Activated CD4-positive, alpha-beta T cell treated with anti-CD3 and anti-CD28 coated beads, Interleukin-2, amount 10 ng/mL, durations not matched to agents 24 days and 14 days (primary cell): ENCODE data around the gene NACC1. TPM values are rescaled to one million over a fixed set of nuclear protein-coding genes. Genes with fewer than 3 reads are reported as not detected.
"Not testable (repeated sequence)": the region's sequence is repeated elsewhere in the genome, so short reads cannot be mapped to it uniquely, and the experiment has no call there.

ENCODE experiments used
- DNase-seq: peaks from one replicate; pipeline ENCODE4 v3.0.0; 2022
- H3K27ac Mint-ChIP-seq: one replicate; pipeline ENCODE4 v1.8.0; 2022; ENCODE audit warnings: mild to moderate bottlenecking, mixed read lengths
- H3K27me3 Mint-ChIP-seq: one replicate; pipeline ENCODE4 v1.8.0; 2022; ENCODE audit warnings: mixed read lengths
- H3K36me3 Mint-ChIP-seq: one replicate; pipeline ENCODE4 v1.8.0; 2022; ENCODE audit warnings: low read depth, mild to moderate bottlenecking, mixed read lengths
- H3K4me1 Mint-ChIP-seq: one replicate; pipeline ENCODE4 v1.8.0; 2021; ENCODE audit warnings: mixed read lengths
- H3K4me3 Mint-ChIP-seq: one replicate; pipeline ENCODE4 v1.8.0; 2022; ENCODE audit warnings: mild to moderate bottlenecking, moderate library complexity, mixed read lengths
- H3K9me3 Mint-ChIP-seq: one replicate; pipeline ENCODE4 v1.8.0; 2021; ENCODE audit warnings: mixed read lengths
- intact Hi-C: fragments of 100-400 bp; cut with micrococcal nuclease; formaldehyde crosslinking; loops from one replicate; pipeline ENCODE4 v1.15.1; 2023
- total RNA-seq: library from RNA; stranded (reverse); gene quantifications from 2 replicates; pipeline ENCODE4 v1.2.3, GENCODE V29; 2022

The NACC1 gene
- total RNA-seq, 1 donor from 2014 or later: 121 TPM

DNA sequence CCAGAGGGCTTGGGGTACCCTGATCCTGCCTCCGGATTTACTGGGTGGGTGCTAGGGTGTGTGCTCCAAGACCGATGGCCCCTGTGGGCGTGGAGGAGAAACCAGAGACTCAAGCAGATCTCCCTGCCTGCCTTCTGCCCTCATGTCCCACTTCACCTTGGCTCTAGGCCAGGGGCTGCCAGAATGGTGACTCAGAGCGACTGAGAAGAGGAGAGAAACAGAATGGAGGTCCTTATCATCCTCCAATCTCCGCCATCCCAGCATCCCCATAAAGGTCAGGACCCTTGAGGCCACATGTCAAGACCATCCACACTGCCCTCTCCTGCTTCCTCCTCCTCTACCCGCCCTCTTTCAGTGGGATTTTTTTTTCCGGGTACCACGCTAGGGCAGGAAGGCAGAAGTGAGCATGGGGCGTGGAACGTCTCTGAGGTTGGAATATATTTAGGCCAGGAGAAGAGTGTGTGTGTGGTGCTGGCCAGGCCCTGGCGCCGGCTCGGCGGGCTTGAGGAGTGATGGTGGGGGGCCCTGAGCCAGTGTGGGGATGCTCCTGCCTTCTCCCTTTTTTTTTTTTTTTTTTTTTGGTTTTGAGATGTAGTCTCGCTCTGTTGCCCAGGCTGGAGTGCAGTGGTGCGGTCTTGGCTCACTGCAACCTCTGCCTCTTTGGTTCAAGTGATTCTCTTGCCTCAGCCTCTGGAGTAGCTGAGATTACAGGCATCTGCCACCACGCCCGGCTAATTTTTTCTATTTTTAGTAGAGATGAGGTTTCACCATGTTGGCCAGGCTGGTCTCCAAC is 54.5 kb downstream of the NACC1 start:
- H3K27me3 Mint-ChIP-seq: no peaks in the 10 kb centered on the region
- peaks cover 8% of the 10 kb centered on the region for H3K36me3 Mint-ChIP-seq
- DNase-seq: peak; percentile 85
- peak overlapping the region; percentile 97 for H3K27ac Mint-ChIP-seq
- peaks cover 44% of the 10 kb centered on the region for H3K4me1 Mint-ChIP-seq
- intact Hi-C loops: no loop called here
- H3K9me3 Mint-ChIP-seq: no peaks in the 10 kb centered on the region
- H3K4me3 Mint-ChIP-seq: peak overlapping the region; percentile 88

DNA sequence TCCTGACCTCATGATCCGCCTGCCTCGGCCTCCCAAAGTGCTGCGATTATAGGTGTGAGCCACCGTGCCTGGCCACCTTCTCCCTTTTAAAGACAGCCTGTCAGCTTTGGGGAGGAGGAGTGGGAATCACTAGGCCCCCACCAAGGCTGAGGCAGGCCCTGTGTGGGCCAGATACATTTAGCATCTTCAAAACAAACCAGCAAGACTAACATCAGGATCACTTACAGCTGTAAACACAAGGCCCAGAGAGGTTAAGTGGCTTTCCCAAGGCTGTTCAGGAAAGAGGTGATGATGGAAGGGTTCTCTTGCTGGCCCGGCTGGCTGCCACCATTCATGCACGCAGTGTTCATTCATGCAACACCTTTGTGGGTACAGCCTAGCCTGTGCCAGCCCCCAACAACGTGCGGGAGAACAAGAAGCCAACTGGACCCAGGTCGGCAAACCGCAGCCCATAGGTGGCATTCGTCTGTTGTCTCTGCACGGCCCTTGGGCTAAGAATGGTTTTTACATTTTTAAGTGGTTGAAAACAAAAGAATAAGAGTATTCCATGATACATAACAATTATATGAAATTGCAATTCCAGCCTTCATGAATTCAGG is 55.2 kb downstream of the NACC1 start:
- Mint-ChIP-seq H3K27ac (peak overlapping the region; percentile 97), H3K4me3 (peak overlapping the region; percentile 88), H3K36me3 (peaks cover 6% of the 10 kb centered on the region), H3K9me3 (no peaks in the 10 kb centered on the region), H3K27me3 (no peaks in the 10 kb centered on the region), H3K4me1 (peaks cover 40% of the 10 kb centered on the region)
- intact Hi-C loops: no loop called here
- DNase-seq: peak; percentile 57

DNA sequence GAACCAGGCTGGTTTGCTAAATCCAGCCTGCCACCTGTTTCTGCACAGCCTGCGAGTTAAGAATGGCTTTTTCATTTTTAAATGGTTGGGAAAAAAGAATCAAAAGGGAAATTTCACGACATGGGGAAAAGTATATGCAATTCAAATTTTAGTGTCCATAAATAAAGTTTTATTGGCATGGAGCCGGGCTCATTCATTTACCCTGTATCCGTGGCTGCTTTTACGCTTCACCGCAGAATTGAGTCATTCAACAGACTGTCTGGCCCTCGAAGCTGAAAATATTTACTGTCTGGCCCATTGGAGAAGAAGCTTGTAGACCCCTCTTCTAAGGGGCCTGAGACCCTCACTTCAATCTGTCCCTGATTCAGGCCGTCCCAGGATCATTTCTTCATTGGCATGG is 58.3 kb downstream of the NACC1 start:
- Mint-ChIP-seq H3K4me3 (no peak overlapping the region), H3K9me3 (no peaks in the 10 kb centered on the region)
- intact Hi-C loops: no loop called here

DNA sequence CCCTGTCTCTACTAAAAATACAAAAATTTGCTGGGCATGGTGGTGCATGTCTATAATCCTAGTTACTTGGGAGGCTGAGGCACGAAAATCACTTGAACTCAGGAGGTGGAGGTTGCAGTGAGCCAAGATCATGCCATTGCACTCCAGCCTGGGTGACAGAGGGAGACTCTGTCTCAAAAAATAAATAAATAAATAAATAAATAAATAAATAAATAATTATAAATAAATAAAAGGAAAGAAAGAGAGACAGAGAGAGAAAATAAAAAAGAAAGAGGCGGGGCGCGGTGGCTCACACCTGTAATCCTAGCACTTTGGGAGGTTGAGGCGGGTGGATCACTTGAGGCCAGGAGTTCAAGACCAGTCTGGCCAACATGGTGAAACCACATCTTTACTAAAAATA is 59.5 kb downstream of the NACC1 start:
- H3K4me3 Mint-ChIP-seq, DNase-seq, H3K27me3 Mint-ChIP-seq, H3K9me3 Mint-ChIP-seq, intact Hi-C loops, H3K27ac Mint-ChIP-seq, H3K36me3 Mint-ChIP-seq: not testable (repeated sequence)
- peaks cover 25% of the 10 kb centered on the region for H3K4me1 Mint-ChIP-seq

More for the DNA sequence above, 58.3 kb downstream of the NACC1 start:
- Mint-ChIP-seq H3K36me3 (peaks cover 6% of the 10 kb centered on the region), H3K27me3 (no peaks in the 10 kb centered on the region), H3K27ac (no peak overlapping the region), H3K4me1 (peaks cover 28% of the 10 kb centered on the region)
- no peak for DNase-seq

DNA sequence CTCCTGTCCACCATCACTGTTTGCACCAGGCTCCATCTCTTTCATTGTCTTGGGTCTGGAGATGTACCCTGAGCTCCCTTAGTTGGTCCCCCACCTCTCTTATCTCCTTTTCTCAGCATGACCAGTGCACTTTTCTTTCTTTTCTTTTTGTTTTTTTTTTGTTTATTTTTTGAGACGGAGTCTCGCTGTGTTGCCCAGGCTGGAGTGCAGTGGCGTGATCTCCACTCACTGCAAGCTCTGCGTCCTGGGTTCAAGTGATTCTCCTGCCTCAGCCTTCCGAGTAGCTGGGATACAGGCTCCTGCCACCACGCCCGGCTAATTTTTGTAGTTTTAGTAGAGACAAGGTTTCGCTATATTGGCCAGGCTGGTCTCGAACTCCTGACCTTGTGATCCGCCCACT is 60.2 kb downstream of the NACC1 start:
- H3K9me3 Mint-ChIP-seq, H3K36me3 Mint-ChIP-seq, H3K27ac Mint-ChIP-seq, DNase-seq, intact Hi-C loops, H3K4me3 Mint-ChIP-seq, H3K27me3 Mint-ChIP-seq: not testable (repeated sequence)
- H3K4me1 Mint-ChIP-seq: peaks cover 18% of the 10 kb centered on the region

DNA sequence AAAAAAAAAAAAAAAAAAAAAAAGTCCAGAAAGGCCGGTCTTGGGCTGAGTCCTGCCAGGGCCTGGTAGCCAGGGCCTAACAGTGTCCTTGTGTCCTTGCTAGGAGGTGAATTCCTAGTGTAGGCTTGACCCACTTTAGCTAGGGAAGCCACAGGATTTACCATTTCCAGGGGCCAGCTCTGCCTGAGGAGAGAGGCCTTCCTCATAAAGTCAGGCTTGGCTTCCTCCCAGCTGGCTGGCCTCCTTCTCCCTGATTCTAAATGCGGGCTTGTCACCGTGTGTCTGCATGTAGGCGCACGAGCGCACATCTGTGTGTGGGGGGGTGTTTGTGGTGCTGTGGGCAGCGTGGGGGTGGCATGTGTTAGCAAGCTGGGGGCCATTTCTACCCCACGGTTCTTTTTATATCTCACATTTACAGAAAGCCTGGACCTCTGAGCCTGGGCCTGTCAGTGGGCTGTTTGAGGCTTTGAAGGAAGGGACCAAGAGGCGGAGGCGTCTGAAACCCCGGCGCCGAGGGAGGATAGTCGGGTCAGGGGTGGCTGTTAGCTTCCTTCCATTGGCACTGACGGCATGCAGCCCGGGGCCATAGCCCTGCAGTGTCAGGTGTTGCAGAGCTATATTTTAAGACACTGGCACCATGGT is 63.8 kb downstream of the NACC1 start:
- Mint-ChIP-seq H3K27me3 (no peaks in the 10 kb centered on the region), H3K27ac (peak overlapping the region; percentile 73), H3K4me3 (peak overlapping the region; percentile 39), H3K4me1 (peaks cover 19% of the 10 kb centered on the region), H3K36me3 (no peaks in the 10 kb centered on the region), H3K9me3 (no peaks in the 10 kb centered on the region)
- DNase-seq: no peak
- intact Hi-C loops: no loop called here

DNA sequence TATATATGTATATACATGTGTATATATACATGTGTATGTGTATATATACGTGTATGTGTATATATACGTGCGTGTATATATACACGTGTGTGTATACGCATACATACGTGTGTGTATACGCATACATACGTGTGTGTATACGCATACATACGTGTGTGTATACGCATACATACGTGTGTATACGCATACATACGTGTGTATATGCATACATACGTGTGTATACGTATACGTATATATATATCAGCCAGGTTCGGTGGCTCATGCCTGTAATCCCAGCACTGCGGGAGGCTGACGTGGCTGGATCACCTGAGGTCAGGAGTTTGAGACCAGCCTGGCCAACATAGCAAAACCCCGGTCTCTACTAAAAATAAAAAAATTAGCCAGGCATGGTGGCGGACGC is 66.9 kb downstream of the NACC1 start:
- intact Hi-C loops, H3K36me3 Mint-ChIP-seq, H3K27ac Mint-ChIP-seq, H3K9me3 Mint-ChIP-seq, H3K27me3 Mint-ChIP-seq, DNase-seq, H3K4me3 Mint-ChIP-seq: not testable (repeated sequence)
- H3K4me1 Mint-ChIP-seq: peaks cover 29% of the 10 kb centered on the region

DNA sequence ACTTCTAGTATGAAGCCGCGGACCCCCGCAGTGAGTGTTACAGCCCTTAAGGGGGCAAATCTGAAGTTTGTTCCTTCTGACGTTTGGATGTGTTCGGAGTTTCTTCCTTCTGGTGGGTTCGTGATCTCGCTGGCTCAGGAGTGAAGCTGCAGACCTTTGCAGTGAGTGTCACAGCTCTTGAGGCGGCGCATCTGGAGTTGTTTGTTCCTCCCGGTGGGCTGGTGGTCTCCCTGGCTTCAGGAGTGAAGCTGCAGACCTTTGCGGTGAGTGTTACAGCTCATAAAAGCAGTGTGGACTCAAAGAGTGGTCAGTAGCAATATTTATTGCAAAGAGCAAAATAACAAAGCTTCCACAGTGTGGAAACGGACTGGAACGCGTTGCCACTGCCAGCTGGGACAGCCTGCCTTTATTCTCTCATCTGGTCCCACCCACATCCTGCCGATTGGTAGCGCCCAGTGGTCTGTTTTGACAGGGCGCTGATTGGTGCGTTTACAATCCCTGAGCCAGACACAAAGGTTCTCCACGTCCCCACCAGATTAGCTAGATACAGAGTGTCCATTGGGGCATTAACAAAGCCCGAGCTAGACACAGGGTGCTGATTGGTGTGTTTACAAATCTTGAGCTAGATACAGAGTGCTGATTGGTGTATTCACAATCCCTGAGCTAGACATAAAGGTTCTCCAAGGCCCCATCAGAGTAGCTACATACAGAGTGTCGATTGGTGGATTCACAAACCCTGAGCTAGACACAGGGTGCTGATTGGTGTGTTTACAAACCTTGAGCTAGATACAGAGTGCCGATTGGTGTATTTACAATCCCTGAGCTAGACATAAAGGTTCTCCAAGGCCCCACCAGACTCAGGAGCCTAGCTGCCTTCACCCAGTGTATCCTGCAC is 67.9 kb downstream of the NACC1 start:
- intact Hi-C loops, DNase-seq, H3K27me3 Mint-ChIP-seq, H3K36me3 Mint-ChIP-seq, H3K4me3 Mint-ChIP-seq, H3K9me3 Mint-ChIP-seq, H3K27ac Mint-ChIP-seq: not testable (repeated sequence)
- peaks cover 21% of the 10 kb centered on the region for H3K4me1 Mint-ChIP-seq

DNA sequence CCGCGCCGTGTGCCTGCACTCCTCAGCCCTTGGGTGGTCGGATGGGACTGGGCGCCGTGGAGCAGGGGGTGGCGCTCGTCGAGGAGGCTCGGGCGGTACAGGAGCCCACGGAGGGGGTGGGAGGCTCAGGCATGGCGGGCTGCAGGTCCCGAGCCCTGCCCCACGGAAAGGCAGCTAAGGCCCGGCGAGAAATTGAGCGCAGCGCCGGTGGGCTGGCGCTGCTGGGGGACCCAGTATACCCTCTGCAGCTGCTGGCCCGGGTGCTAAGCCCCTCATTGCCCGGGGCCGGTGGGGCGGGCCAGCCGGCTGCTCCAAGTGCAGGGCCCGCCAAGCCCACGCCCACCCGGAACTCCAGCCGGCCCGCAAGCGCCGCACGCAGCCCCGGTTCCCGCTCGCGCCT is 68.6 kb downstream of the NACC1 start:
- DNase-seq, H3K27me3 Mint-ChIP-seq, intact Hi-C loops, H3K9me3 Mint-ChIP-seq, H3K27ac Mint-ChIP-seq, H3K4me3 Mint-ChIP-seq, H3K36me3 Mint-ChIP-seq: not testable (repeated sequence)
- H3K4me1 Mint-ChIP-seq: peaks cover 27% of the 10 kb centered on the region

DNA sequence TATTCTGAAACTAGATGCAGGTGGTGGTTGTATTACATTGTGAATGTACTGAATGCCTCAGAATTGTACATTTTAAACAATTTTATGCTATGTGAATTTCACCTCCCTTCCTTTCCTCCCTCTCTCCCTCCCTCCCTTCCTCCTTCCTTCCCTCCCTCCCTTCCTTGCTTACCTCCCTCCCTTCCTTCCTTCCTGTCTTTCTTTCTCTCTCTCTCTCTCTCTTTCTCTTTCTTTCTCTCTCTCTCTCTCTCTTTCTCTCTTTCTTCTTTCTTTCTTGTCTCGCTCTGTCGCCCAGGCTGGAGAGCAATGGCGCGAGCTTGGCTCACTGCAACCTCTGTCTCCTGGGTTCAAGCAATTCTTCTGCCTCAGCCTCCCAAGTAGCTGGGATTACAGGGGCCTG is 69.4 kb downstream of the NACC1 start:
- H3K4me1 Mint-ChIP-seq: peaks cover 21% of the 10 kb centered on the region
- no peak for DNase-seq
- no peaks in the 10 kb centered on the region for H3K9me3 Mint-ChIP-seq
- intact Hi-C loops: no loop called here
- H3K27me3 Mint-ChIP-seq: no peaks in the 10 kb centered on the region
- peak overlapping the region; percentile 57 for H3K27ac Mint-ChIP-seq
- no peaks in the 10 kb centered on the region for H3K36me3 Mint-ChIP-seq
- peak overlapping the region; percentile 9 for H3K4me3 Mint-ChIP-seq

DNA sequence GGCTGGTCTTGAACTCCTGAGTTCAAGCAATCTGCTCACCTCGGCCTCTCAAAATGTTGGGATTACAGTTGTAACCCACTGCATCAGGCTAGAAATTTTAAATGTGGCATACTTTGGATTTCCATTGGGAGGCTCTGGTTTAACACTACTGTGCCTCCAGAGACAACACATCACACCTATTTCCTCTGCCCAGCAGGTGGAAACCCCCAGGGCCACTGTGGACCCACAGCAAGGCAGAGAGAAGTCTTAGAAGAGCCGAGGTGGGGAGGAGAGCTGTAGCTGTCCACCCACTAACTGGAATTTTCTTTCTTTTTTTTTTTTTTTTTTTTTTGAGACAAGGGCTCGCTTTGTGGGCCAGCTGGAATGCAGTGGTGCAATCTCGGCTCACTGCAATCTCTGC is 71.5 kb downstream of the NACC1 start:
- Mint-ChIP-seq H3K27me3 (no peaks in the 10 kb centered on the region), H3K4me3 (no peak overlapping the region), H3K9me3 (no peaks in the 10 kb centered on the region), H3K36me3 (no peaks in the 10 kb centered on the region), H3K4me1 (peaks cover 26% of the 10 kb centered on the region), H3K27ac (peak overlapping the region; percentile 11)
- intact Hi-C loops: no loop called here
- DNase-seq: no peak
